A204.1 (cell line): ENCODE results near the gene FGFR2.

ENCODE experiments used
- FAIRE-seq: peaks from 2 replicates; lab custom pipeline; 2012; peaks lifted over from hg19 to GRCh38; lab: Jason Lieb, UNC

Gene FGFR2

DNA sequence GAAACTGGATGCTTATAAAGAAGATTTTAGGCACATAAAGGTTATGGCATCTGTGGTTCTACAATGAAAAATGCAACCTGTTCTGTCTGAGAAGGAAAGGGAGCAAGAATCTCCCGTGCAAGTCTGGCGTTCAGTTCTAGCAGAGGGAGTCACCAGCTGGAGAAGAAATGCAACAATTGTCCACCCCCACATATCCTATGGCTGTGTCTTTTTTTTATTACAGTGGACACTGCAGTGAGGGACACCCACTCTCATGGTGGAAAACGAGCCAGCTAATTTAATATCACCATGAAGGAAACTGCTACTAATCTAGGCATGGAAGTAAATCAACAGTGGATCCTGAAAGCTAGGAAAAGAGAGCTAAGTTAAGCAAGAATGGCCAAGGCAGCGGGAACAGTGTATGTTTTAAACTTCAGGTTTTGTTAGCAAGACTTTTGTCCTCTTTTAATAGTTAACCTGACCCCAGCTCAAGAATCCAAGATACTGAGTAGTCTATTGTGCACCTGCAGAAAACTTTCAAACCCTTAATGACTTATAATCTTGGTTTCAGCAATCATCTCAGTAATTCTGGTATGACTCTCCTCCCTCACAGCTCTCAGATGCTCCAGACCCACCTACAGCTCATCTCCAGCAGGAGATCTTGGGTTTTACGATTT lies 149.3 kb downstream of the FGFR2 start:
- FAIRE-seq: no peak

DNA sequence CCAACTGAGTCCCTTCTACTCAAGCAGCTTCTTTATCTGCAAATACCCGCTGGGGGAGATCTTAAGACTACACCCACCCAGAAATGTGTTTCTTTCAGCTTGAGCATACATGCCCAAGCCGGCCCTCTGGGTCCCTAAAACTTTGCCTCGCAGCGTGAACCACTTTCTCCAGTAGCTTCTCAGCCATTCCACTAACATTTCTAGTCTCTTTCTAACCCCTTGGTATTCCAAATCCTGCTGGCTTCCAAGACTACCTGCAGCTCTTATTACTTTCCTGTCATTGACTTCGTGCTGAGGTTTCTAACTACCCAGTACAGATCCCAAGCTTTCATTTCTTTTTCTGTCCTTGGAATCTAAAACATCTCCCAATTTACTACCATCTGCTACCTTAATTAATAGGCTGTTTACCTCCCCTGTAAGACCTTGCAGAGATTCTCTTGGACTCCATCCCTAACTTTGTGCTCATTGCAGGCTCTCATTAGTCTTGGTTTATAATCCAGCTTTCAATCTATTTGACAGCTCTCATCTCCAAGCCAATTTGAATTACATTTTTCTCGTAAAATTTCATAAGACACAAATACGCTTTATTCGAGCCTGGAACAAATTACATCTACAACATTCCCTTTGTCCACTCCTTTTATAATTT lies 153.6 kb downstream of the FGFR2 start:
- FAIRE-seq: no peak

DNA sequence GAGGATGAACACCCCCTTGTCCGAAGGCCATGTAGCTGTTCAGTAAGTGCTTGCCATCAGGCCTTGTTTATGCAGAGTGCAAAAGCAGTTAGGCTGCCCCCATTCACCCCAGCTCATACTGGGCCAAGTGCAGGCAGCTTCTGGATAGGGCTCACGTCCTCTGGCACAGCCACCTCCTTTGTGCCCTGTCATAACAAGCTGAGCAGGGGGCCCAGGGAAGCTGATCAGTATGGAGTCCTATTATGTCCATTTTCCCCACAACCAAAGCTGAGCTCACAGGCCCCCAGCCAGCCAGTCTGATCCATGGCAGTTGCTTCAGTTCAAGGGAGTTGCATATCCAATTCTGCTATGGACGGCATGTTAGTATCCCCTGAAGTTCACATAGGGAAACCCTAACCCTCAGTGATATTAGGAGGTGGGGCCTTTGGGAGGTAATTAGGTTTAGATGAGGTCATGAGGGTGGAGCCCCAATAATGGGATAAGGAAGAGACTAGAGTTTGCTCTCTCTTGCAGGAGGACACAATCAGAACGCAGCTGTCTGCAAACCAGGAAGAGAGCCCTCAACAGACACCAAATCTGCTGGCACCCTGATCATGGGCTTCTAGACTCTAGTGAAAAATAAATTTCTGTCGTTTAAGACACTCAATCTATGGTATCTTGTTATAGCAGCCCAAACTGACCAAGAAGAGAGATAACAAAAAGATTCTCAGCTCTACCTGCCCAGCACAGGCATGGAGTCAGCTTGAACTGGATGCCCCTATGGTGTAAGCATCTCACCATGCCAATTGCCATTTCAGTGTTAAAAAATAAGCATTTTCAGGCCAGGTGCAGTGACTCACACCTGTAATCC lies 155.9 kb downstream of the FGFR2 start:
- FAIRE-seq: no peak

DNA sequence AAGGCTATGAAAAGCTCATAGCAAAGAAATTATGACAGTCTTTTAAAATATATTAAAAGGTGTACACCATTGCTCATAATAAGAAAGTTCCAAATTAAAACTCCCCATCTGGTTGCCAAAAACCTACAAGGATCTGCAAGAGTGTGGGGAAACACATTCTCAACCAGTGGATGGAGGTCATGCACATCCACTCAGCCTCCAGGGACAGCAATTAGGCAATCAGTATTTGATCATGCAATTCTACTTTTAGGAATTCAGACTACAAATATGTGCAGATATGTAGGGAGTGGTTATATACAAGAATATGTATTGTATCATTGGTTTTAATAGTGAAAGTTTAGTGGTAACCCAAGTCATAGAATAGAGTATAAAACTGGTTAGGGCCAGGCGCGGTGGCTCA lies 157.8 kb downstream of the FGFR2 start:
- FAIRE-seq: no peak

DNA sequence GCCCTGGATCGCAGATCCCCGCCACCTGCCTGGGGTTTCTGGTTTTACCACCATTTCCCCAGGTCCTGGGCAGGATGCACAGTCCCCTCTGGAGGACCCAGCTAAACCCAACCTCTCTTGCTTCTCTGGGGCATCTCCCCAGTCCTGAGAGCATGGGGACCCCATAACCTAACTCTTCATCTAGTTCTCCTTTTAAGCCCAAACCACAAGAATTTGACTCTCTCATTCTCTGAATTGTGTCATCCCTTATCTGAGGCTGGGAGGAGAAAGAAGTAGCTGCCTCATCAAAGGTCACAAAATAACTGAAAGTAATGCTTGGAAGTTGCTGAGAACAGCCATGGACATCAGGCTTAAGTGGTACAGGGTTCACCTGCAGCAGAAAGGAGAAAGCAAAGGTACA lies 159.9 kb downstream of the FGFR2 start:
- no peak for FAIRE-seq

DNA sequence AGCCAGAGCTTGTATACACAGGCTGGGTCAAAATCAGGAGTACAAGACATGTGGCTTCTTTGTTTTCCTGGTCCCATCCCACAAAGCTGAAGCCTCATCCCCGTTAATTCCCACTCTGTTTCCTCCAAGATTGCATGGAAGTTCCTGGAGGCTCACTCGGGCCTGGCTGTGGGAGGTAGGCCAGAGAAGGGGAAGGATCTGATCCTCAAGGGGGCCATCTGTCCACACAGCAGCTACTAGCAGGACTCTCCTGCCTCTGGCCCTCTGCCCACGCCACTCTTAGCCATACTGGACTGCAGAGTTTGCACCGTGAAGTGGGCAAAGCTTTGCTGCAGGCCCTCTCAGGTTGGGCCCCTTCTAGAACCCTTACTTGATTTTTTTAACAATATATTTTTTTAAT lies 160.6 kb downstream of the FGFR2 start:
- no peak for FAIRE-seq

DNA sequence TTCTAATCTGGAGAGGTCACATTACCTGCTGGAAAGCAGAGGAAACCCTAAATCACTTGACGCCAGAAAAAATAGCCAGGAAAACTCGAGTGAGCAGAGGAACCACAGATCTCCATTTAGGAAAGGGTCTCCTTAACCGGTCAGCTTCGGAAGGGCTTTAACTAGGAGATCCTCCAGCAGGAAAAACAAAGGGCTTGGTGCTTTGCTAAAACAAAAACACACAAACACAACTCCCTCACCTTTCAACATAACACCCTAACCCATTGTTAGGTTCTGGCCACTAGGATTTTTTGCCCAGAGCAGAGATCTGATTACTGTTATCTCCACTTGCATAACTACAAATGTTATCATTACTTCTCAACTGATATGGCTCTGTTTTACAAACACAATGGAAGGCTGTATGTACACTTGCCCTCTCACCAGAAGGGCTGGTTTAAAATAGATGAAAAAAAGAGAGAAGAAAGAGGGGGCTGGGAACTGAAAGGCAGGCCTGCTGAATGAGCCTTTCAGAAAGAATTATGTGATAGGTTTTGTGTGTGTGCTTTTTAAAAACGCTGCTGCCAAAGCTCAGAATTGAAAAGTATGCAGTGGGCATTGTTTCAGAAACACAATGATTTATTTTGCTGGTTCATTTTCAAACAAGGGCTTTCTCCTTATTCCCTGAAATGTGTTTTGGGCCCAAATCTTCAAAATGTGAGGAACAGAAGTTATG lies 161.5 kb downstream of the FGFR2 start:
- no peak for FAIRE-seq

DNA sequence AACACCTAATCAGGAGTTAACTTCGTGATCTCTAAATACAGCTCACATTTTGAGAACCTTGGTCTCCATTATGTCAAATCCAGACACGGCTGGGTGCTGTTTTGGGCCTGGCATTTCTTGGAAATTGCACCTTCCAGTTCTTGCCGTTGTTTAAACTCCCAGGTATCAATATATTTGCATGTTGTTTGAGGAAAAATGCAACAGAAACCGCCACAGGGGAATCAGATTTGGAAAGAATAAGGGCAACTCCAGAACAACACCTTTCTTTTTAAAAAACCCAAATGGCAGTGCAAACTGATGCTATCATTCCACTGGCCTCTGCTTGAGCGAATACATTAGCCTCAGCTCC lies 162.0 kb downstream of the FGFR2 start:
- no peak for FAIRE-seq

DNA sequence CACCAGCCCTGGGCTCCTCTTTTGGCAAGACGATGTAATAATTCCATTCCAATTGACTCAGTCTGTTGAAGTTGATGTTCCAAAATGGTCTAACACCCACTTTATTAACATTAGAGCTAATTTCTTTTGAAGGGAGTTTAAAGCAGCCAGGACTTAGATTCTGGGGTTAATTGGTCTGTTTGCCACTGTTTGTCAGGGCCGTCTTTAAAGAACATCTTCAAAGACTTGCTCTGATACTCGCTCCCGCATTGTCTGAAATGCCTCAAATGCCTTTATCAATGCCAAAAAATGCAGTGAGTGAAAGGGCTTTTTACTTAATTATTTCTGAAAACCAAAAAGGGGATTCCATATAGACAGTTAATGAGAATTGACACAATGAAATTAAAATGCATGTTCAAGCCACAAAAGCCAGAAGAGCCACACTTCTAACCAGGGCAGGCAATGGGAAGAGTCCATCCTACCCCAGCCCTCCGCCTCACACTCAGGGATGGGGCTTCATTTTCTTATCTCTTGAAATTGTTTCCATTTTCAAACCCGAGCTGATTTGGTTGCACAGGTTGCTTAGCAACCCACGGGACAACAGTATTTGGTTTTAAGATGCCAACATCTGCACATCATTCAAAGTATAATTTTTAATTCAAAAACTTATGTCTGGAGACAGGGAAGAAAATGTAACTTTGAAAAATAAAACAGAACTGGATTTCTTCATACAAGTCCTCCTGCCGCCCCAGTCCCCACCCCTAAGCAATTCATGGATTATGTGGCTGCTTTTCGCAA lies 163.0 kb downstream of the FGFR2 start:
- FAIRE-seq: no peak

DNA sequence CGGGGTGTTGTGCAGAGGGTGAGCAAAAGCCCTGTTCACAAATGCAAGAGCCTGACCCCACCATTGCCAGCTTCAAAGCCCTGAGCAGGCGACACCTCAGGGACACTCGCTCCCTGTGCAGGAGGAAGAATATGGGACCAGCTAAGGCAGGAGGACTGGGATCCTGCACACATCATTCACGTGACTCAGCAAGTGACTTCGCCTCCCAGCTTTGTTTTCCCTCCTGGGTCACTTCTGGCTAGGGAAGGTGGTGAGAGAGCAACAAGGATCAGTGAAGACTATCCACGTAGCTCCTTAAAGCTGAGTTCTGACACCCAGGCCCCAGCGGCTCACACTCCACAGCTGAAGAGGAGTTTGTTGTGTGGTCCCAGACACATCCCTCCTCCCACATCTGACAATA lies 164.3 kb downstream of the FGFR2 start:
- no peak for FAIRE-seq

DNA sequence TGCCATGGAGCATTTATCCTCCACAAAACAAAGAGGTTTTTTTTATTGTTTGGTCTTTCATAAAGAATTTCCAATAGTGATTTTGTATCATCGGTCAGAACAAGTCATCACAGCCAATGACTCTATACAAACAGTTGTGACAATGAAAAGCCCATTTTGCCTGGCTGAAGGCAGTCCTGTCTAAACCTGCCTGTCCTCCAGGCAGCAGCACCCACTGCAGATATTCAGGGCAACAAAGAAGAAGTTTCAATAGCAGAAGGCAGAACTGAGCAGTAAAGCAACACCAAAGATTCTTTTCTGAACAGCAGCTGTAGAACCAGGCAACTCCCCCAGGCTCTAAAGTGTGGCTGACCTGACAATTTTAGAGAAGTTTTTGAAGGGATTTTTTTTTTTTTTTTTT lies 169.4 kb downstream of the FGFR2 start:
- no peak for FAIRE-seq
